NOMO-1 (cell line): ENCODE results near the gene NFE2L1.

Experiments
- DNase-seq, 2 experiments: peaks; one replicate each; lab custom pipeline; 2025; ENCODE audit not compliant: unreplicated experiment in 2 of 2; lab: John Stamatoyannopoulos, UW

NFE2L1 gene

GRCh38 chr17:48047113-48047740 lies 932 bp upstream of the NFE2L1 start:
- DNase-seq = no peak

- peak; percentile 80 to 92 for DNase-seq
Observed at GRCh38 chr17:48048384-48049126, 396 bp downstream of the NFE2L1 start.

- DNase-seq = no peak
Observed at GRCh38 chr17:48051283-48051682, 3.1 kb downstream of the NFE2L1 start.

- no peak for DNase-seq
Observed at GRCh38 chr17:48051706-48052486, 3.7 kb downstream of the NFE2L1 start.

GRCh38 chr17:48052956-48053757 lies 5.0 kb downstream of the NFE2L1 start:
- no peak for DNase-seq

GRCh38 chr17:48053758-48054237 lies 5.6 kb downstream of the NFE2L1 start:
- no peak for DNase-seq

- no peak for DNase-seq
Observed at GRCh38 chr17:48054238-48055185, 6.4 kb downstream of the NFE2L1 start.

GRCh38 chr17:48055531-48056245 lies 7.5 kb downstream of the NFE2L1 start:
- no peak for DNase-seq

- DNase-seq = no peak
Observed at GRCh38 chr17:48056246-48056745, 8.1 kb downstream of the NFE2L1 start.

GRCh38 chr17:48056879-48057278 lies 8.7 kb downstream of the NFE2L1 start:
- no peak for DNase-seq

- DNase-seq = no peak
Observed at GRCh38 chr17:48057626-48058025, 9.5 kb downstream of the NFE2L1 start.

GRCh38 chr17:48058393-48059124 lies 10.4 kb downstream of the NFE2L1 start:
- no peak for DNase-seq

GRCh38 chr17:48059125-48059668 lies 11.0 kb downstream of the NFE2L1 start:
- DNase-seq = no peak

GRCh38 chr17:48060249-48060648 lies 12.1 kb downstream of the NFE2L1 start:
- DNase-seq = peak in 1 of 2 experiments; percentile 17

GRCh38 chr17:48062273-48062672 lies 14.1 kb downstream of the NFE2L1 start:
- DNase-seq = no peak

- no peak for DNase-seq
Observed at GRCh38 chr17:48064638-48065037, 16.5 kb downstream of the NFE2L1 start.

GRCh38 chr17:48066192-48066591 lies 18.0 kb downstream of the NFE2L1 start:
- no peak for DNase-seq

GRCh38 chr17:48066656-48067055 lies 18.5 kb downstream of the NFE2L1 start:
- DNase-seq = no peak
